ENCODE results near the gene SPP1.

Gene SPP1

DNA sequence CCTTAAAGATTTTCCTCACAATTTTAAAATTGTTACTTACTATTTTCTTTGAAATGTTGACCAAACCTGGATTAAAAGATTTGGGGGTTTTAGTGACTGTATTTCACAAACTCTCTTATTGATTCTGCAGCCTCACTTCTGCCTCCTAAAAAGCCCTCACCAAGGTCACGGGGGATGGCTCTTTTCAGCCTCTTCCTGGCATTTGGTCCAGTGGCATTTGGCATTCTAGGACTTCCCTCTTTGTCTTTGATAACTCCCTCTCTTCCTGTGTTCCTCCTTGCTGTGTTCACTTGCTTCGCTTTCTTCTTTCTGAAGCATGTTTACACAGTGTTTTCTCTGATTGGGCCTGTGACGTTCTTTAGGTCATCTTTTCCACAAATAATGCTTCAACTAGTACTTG, 53.4 kb downstream of the SPP1 start:
- DNase-seq: no peak

DNA sequence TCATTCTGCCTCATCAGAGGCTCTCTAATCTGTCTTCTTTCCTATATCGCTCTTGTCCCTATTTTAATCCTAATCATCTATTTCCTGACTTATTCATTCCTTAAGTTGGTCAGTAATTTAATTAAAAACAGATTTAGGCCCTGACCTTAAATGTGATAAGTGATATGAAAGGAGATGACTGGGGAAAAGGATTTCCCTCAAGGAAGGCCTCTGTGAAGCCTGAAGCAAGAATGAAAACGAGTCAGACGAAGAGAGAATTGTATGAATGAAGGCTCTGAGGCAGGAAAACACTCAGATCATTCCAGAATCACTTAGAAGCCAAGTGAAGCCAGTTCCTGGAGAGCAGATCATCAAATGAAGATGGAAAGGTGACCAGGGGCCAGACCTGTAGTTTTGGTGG, 54.0 kb downstream of the SPP1 start:
- no peak for DNase-seq

DNA sequence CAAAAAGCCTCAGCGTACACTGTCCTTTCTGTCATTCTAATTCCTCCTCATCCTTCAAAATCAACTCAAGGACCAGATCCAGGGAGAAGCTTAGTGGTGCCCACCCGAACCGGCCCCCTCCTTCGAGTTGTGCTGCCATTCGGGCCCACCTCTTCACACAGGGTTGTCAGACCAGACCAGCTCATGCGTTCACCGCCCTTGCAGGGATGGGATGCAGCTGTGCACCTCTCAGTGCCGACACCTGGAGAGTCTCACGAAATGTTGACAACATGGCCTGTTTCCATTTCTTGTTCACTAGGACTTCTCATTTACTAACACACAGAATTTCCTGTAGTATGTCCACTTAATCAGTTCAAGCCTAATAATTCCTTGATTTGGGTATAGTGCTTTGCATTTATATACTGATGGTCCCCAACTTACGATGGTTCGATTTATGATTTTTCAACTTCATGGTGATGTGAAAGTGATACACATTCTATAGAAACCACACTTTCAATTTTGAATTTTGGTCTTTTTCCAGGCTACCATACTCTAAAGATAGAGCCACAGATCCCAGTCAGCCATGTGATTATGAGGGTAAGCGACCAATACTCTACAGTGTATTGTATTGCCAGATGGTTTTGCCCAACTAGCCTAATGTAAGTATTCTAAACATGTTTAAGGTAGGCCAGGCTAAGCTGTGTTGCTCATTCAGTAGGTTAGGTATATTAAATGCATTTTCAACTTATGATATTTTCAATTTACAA, 55.2 kb downstream of the SPP1 start:
- DNase-seq: no peak
